Measurements from ENCODE around the gene UBAC2.
A peak's percentile ranks its signal among the peaks of the same experiment; 100 is the strongest.

The UBAC2 gene

GRCh38 chr13:99370481-99371275, 170.0 kb downstream of the UBAC2 start:
- TF ChIP-seq POLR2A (IDR thresholded peaks at IDR 0.05; ENCODE audit: low read depth, low read length) = no peak
- TF ChIP-seq TAF1 (IDR thresholded peaks at IDR 0.05; ENCODE audit: borderline replicate concordance, low read depth, low read length) = no peak
- no peak for TF ChIP-seq POLR2AphosphoS5 (IDR thresholded peaks at IDR 0.05; ENCODE audit: low read depth, low read length)
- FAIRE-seq = no peak
- no peak for DNase-seq (ENCODE audit: insufficient read length)

- no peak for FAIRE-seq
- DNase-seq (ENCODE audit: insufficient read length) = no peak
- TF ChIP-seq POLR2AphosphoS5 (IDR thresholded peaks at IDR 0.05; ENCODE audit: low read depth, low read length) = no peak
- no peak for TF ChIP-seq POLR2A (IDR thresholded peaks at IDR 0.05; ENCODE audit: low read depth, low read length)
Observed at GRCh38 chr13:99371956-99372355, 171.3 kb downstream of the UBAC2 start.

- TF ChIP-seq POLR2AphosphoS5 (IDR thresholded peaks at IDR 0.05; ENCODE audit: low read depth, low read length) = no peak
- no peak for TF ChIP-seq TAF1 (IDR thresholded peaks at IDR 0.05; ENCODE audit: borderline replicate concordance, low read depth, low read length)
- TF ChIP-seq POLR2A (IDR thresholded peaks at IDR 0.05; ENCODE audit: low read depth, low read length) = no peak
- DNase-seq (ENCODE audit: insufficient read length) (no peak), FAIRE-seq (no peak)
Observed at GRCh38 chr13:99373436-99373835, 172.8 kb downstream of the UBAC2 start.

GRCh38 chr13:99374169-99374991, 173.7 kb downstream of the UBAC2 start:
- DNase-seq (ENCODE audit: insufficient read length) (no peak), FAIRE-seq (peak; percentile 89)
- TF ChIP-seq POLR2A (IDR thresholded peaks at IDR 0.05; ENCODE audit: low read depth, low read length) (no peak), POLR2AphosphoS5 (IDR thresholded peaks at IDR 0.05; ENCODE audit: low read depth, low read length) (no peak), TAF1 (IDR thresholded peaks at IDR 0.05; ENCODE audit: borderline replicate concordance, low read depth, low read length) (no peak)

GRCh38 chr13:99374994-99375737, 174.5 kb downstream of the UBAC2 start:
- FAIRE-seq (no peak), DNase-seq (ENCODE audit: insufficient read length) (no peak)
- TF ChIP-seq TAF1 (IDR thresholded peaks at IDR 0.05; ENCODE audit: borderline replicate concordance, low read depth, low read length) (no peak), POLR2AphosphoS5 (IDR thresholded peaks at IDR 0.05; ENCODE audit: low read depth, low read length) (no peak), POLR2A (IDR thresholded peaks at IDR 0.05; ENCODE audit: low read depth, low read length) (no peak)

- DNase-seq (ENCODE audit: insufficient read length) (no peak), FAIRE-seq (no peak)
- TF ChIP-seq POLR2A (IDR thresholded peaks at IDR 0.05; ENCODE audit: low read depth, low read length) (no peak), TAF1 (IDR thresholded peaks at IDR 0.05; ENCODE audit: borderline replicate concordance, low read depth, low read length) (no peak), POLR2AphosphoS5 (IDR thresholded peaks at IDR 0.05; ENCODE audit: low read depth, low read length) (no peak)
Observed at GRCh38 chr13:99375738-99376080, 175.1 kb downstream of the UBAC2 start.

GRCh38 chr13:99376132-99376531, 175.5 kb downstream of the UBAC2 start:
- TF ChIP-seq POLR2AphosphoS5 (IDR thresholded peaks at IDR 0.05; ENCODE audit: low read depth, low read length) (no peak), TAF1 (IDR thresholded peaks at IDR 0.05; ENCODE audit: borderline replicate concordance, low read depth, low read length) (no peak), POLR2A (IDR thresholded peaks at IDR 0.05; ENCODE audit: low read depth, low read length) (no peak)
- FAIRE-seq (peak; percentile 94), DNase-seq (ENCODE audit: insufficient read length) (no peak)

GRCh38 chr13:99376924-99377323, 176.3 kb downstream of the UBAC2 start:
- DNase-seq (ENCODE audit: insufficient read length) = no peak
- TF ChIP-seq POLR2A (IDR thresholded peaks at IDR 0.05; ENCODE audit: low read depth, low read length) (no peak), POLR2AphosphoS5 (IDR thresholded peaks at IDR 0.05; ENCODE audit: low read depth, low read length) (no peak), TAF1 (IDR thresholded peaks at IDR 0.05; ENCODE audit: borderline replicate concordance, low read depth, low read length) (no peak)
- peak; percentile 17 for FAIRE-seq

- TF ChIP-seq POLR2A (IDR thresholded peaks at IDR 0.05; ENCODE audit: low read depth, low read length) (no peak), POLR2AphosphoS5 (IDR thresholded peaks at IDR 0.05; ENCODE audit: low read depth, low read length) (no peak), TAF1 (IDR thresholded peaks at IDR 0.05; ENCODE audit: borderline replicate concordance, low read depth, low read length) (no peak)
- FAIRE-seq = no peak
- DNase-seq (ENCODE audit: insufficient read length) = no peak
Observed at GRCh38 chr13:99377641-99378040, 177.0 kb downstream of the UBAC2 start.

GRCh38 chr13:99378985-99379733, 178.5 kb downstream of the UBAC2 start:
- FAIRE-seq = peak; percentile 81
- no peak for DNase-seq (ENCODE audit: insufficient read length)
- no peak for TF ChIP-seq POLR2A (IDR thresholded peaks at IDR 0.05; ENCODE audit: low read depth, low read length)
- no peak for TF ChIP-seq TAF1 (IDR thresholded peaks at IDR 0.05; ENCODE audit: borderline replicate concordance, low read depth, low read length)
- no peak for TF ChIP-seq POLR2AphosphoS5 (IDR thresholded peaks at IDR 0.05; ENCODE audit: low read depth, low read length)
